NCI-H2196 treated with DMSO at 0.1 percent for 48 hours (cell line): ENCODE measurements around the gene ALDH1B1.

ENCODE experiments used
- DNase-seq: peaks from one replicate; lab custom pipeline; 2025; ENCODE audit not compliant: unreplicated experiment; lab: John Stamatoyannopoulos, UW

ALDH1B1 gene

DNA sequence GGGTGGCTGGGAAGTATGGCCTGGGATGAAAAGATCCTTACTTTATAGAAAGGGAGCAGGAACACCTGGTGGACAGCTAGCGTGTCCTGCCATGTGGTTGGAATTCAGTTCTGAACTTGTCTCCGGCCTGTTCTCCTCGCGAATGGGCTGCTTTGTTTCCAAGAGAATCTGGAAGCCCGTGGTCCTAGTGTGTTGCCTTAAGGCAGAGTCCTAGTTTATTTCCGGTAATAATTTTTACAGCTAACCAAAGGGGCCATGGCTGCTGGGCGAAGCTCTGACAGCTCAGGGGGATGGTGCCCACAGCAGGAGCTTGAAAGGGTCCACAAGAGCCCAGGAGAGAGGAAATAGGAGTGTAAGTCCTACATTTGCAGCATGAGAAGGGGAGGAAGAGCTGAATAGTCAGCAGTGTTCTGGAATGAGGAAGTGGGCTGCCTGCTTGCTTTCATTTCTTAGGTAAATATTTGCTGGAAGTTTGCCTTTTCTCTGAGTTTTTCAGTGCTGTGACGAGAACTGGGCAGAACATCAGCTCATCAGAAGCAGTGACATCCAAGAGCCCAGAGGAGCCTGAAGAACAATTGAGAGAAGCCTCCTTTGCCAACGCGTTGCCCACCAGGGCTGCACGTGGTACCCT lies 44.8 kb downstream of the ALDH1B1 start:
- no peak for DNase-seq

- no peak for DNase-seq
Measured at GRCh38 chr9:38439291-38439915, 46.9 kb downstream of the ALDH1B1 start.

DNA sequence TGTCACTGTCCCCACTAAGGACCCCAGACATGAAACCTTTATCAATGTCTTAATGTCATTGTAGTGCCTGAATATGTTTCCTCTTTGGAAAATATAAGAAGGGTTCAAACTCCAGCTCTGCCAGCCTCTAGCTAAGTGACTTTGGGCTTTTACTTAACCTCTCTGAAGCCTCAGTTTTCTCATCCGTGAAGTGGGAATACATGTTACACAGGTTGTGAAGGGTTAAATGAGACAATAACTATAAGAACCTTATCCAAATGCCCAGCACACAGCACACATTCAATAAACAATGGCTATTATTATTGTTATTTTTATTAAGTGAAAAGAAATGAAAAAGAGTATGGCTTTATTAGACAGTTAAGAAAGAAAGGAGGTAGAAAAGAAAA lies 47.4 kb downstream of the ALDH1B1 start:
- no peak for DNase-seq

GRCh38 chr9:38440516-38440915 lies 48.0 kb downstream of the ALDH1B1 start:
- DNase-seq = no peak

DNA sequence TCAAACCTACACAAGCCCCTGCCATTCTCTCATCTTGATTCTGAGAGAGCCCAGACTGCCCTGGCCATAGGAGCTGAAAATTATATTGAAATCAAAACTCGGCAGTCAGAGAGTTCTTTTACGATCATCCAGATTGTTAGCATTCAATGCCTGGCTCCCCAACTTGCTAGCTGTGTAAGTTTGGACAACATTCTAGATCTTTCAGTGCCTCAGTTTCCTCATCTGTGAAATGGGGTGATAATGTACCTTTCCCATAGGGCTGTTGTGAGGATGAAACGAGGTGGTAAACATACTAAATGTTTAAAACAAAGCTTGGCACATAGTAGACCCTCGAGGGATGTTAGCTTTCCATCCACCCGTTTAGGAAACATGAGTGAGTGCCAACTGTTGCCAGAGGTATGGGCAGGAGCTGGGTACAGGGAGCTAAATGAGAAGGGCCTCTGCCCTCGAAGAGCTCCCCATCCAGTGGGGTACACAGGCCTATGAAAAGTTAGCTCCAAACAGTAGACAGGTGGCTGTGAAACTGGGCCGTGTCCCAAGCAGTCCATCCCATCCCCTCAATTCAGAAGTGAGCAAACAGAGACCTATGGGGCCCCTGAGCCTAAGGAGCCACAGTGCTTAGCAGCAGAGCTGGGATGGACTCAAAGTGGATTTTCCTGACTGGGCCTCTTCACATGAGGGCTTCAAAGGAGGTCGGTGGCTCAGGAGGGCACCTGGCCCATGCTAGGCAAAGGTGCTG lies 49.0 kb downstream of the ALDH1B1 start:
- no peak for DNase-seq

- DNase-seq = no peak
Measured at GRCh38 chr9:38442473-38443096, 50.1 kb downstream of the ALDH1B1 start.

DNA sequence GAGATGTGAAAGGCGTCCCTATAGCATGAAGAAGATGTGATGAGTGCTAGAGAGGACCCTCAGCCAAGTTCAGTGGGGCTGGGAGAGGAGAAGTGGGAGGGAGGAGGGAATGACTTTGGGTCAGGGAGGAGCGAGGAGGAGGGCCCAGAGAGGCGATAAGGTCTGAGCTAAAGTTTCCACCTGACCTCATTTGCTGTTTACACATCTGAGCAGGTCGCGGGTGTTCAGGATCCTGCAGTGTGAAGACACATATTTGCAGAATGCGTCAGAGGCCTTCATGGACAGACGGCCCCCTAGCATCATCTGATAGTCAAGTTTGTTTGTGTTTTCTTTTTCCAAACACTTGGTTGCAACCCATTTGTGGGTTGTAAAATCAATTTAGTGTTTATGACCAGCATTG lies 50.7 kb downstream of the ALDH1B1 start:
- DNase-seq = no peak

DNA sequence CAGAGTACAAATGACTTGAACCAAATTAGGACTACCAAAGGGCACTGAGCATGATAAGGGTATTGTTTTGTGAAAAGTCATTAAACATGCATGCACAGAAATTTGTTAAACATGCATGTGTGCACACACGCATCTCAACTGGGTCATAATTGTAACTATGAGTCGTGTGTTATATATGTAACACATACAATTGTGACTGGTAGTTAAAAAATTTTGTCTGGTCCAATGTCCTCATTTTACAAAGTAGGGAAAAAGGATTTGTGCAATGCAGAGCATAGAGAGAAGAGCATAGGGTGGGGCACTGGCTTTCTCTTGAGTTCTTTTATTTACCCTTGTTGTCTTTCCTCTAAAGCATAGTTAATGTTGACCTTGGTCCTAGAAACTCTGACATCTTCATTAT lies 51.1 kb downstream of the ALDH1B1 start:
- no peak for DNase-seq

DNA sequence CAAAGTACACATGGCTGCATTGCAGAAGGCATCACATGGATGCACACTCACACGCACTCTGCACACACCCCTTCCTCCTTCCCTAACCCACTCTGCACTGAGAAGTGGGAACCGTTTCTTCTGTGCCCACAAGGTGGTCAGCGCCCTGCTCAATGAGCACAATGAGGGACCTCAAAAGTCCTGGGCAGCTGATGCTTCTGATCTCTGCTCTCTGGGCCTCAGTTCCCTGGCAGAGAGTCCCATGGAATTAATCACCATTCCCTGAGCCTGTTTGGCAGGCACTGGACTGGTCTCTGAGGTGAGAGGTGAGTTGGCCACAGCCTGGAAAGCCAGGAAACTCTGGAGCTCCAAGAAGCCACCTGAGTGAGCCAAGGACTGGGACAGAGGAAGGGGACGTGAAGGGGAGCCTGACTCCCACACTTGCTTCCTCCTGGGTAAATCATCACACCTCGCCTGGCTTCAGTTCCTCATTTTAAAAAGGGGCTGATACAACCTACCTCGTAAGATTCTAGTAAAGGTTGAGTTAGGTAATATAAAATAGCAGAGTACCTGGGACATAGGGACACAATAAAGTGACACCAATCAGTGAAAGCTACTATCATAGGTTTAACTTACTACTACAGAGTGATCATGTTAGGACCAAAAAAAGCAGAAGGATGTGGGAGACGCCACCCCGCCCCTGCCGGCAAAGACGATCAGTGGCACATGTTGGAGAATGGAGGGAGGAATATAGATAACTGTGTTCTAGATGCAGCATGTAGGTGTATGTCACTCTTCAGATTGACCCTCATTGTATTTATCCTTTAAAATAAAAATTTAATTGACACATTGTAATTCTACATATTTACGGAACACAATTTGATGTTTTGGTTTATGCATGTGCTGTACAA lies 52.9 kb downstream of the ALDH1B1 start:
- no peak for DNase-seq

- DNase-seq = no peak
Measured at GRCh38 chr9:38447703-38448102, 55.2 kb downstream of the ALDH1B1 start.
